ENCODE data around the gene BPTF.

GRCh38 chr17:67833134-67833533 lies 7.8 kb downstream of the BPTF start:
- TF ChIP-seq EZH2phosphoT487 (IDR thresholded peaks at IDR 0.05; ENCODE audit: borderline replicate concordance, low read length) (no peak), CTCF (conservative IDR thresholded peaks at IDR 0.05; ENCODE audit: low read depth, low read length) (no peak), EZH2 (IDR thresholded peaks at IDR 0.05; ENCODE audit: low read length, unreplicated experiment) (no peak)
